ENCODE results near the gene NTSR1.

GRCh38 chr20:62770916-62771315, 62.3 kb downstream of the NTSR1 start:
- no peak for TF ChIP-seq EZH2 (IDR thresholded peaks at IDR 0.05; ENCODE audit: low read depth)
- TF ChIP-seq CTCF (conservative IDR thresholded peaks at IDR 0.05) = no peak

All from PC-9 (cell line).